ENCODE results near the gene PLAAT1.

Gene PLAAT1

GRCh38 chr3:193228206-193228605 lies 12.8 kb upstream of the PLAAT1 start:
- H3K36me3 ChIP-seq (ENCODE audit: control insufficient read depth, insufficient read depth, low read length), result no peaks in the 10 kb centered on the region
- H3K9me3 ChIP-seq (ENCODE audit: control insufficient read depth, insufficient read depth, low read depth, low read length), result no peaks in the 10 kb centered on the region
- H3K9ac ChIP-seq (ENCODE audit: low read length), result no peak overlapping the region
- peaks cover 38% of the 10 kb centered on the region for H3K4me1 ChIP-seq (ENCODE audit: control insufficient read depth, insufficient read depth, low read length)
- H3K27me3 ChIP-seq (ENCODE audit: control insufficient read depth, insufficient read depth, low read length), result no peaks in the 10 kb centered on the region
- H3K27ac ChIP-seq (ENCODE audit: low read depth, low read length), result no peak overlapping the region
- H3K4me3 ChIP-seq (ENCODE audit: low read depth, low read length), result no peak overlapping the region

- H3K4me1 ChIP-seq (ENCODE audit: control insufficient read depth, insufficient read depth, low read length), result peaks cover 38% of the 10 kb centered on the region
- no peak overlapping the region for H3K9ac ChIP-seq (ENCODE audit: low read length)
- no peak overlapping the region for H3K27ac ChIP-seq (ENCODE audit: low read depth, low read length)
- H3K36me3 ChIP-seq (ENCODE audit: control insufficient read depth, insufficient read depth, low read length), result no peaks in the 10 kb centered on the region
- no peaks in the 10 kb centered on the region for H3K9me3 ChIP-seq (ENCODE audit: control insufficient read depth, insufficient read depth, low read depth, low read length)
- no peaks in the 10 kb centered on the region for H3K27me3 ChIP-seq (ENCODE audit: control insufficient read depth, insufficient read depth, low read length)
- no peak overlapping the region for H3K4me3 ChIP-seq (ENCODE audit: low read depth, low read length)
Observed at GRCh38 chr3:193229851-193230420, 11.1 kb upstream of the PLAAT1 start.

GRCh38 chr3:193230610-193231009 lies 10.4 kb upstream of the PLAAT1 start:
- Histone ChIP-seq H3K9me3 (ENCODE audit: control insufficient read depth, insufficient read depth, low read depth, low read length) (no peaks in the 10 kb centered on the region), H3K4me1 (ENCODE audit: control insufficient read depth, insufficient read depth, low read length) (peaks cover 38% of the 10 kb centered on the region), H3K9ac (ENCODE audit: low read length) (no peak overlapping the region), H3K36me3 (ENCODE audit: control insufficient read depth, insufficient read depth, low read length) (no peaks in the 10 kb centered on the region), H3K4me3 (ENCODE audit: low read depth, low read length) (no peak overlapping the region), H3K27me3 (ENCODE audit: control insufficient read depth, insufficient read depth, low read length) (no peaks in the 10 kb centered on the region), H3K27ac (ENCODE audit: low read depth, low read length) (no peak overlapping the region)

- Histone ChIP-seq H3K27ac (ENCODE audit: low read depth, low read length) (no peak overlapping the region), H3K4me1 (ENCODE audit: control insufficient read depth, insufficient read depth, low read length) (peaks cover 34% of the 10 kb centered on the region), H3K9me3 (ENCODE audit: control insufficient read depth, insufficient read depth, low read depth, low read length) (no peaks in the 10 kb centered on the region), H3K36me3 (ENCODE audit: control insufficient read depth, insufficient read depth, low read length) (no peaks in the 10 kb centered on the region), H3K4me3 (ENCODE audit: low read depth, low read length) (no peak overlapping the region), H3K27me3 (ENCODE audit: control insufficient read depth, insufficient read depth, low read length) (no peaks in the 10 kb centered on the region), H3K9ac (ENCODE audit: low read length) (no peak overlapping the region)
Observed at GRCh38 chr3:193231201-193231600, 9.8 kb upstream of the PLAAT1 start.

DNA sequence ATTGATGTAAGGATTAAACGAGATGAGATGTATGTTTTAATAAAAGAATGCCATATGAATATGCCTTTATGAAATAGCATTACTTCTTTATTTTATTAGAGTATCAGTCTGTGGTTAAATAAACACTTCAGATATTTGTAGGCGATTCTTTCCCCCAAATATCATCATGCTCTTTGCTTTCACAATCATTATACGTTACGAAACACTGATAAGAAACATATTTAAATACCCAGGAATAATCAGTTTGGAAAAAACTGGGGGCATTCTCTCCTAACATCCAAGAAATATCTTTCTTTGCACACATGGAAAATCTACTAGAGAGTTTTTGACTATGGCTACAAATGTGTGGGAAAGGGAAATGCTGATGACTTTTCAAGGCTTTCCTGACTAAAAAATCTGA lies 4.4 kb upstream of the PLAAT1 start:
- H3K4me1 ChIP-seq (ENCODE audit: control insufficient read depth, insufficient read depth, low read length), result peaks cover 4% of the 10 kb centered on the region
- no peak overlapping the region for H3K4me3 ChIP-seq (ENCODE audit: low read depth, low read length)

GRCh38 chr3:193237030-193237429 lies 4.0 kb upstream of the PLAAT1 start:
- Histone ChIP-seq H3K9ac (ENCODE audit: low read length) (no peak overlapping the region), H3K27me3 (ENCODE audit: control insufficient read depth, insufficient read depth, low read length) (peaks cover 10% of the 10 kb centered on the region), H3K27ac (ENCODE audit: low read depth, low read length) (no peak overlapping the region), H3K4me1 (ENCODE audit: control insufficient read depth, insufficient read depth, low read length) (peaks cover 6% of the 10 kb centered on the region), H3K36me3 (ENCODE audit: control insufficient read depth, insufficient read depth, low read length) (no peaks in the 10 kb centered on the region), H3K9me3 (ENCODE audit: control insufficient read depth, insufficient read depth, low read depth, low read length) (no peaks in the 10 kb centered on the region), H3K4me3 (ENCODE audit: low read depth, low read length) (no peak overlapping the region)

More for the DNA sequence above, 4.4 kb upstream of the PLAAT1 start:
- peaks cover 5% of the 10 kb centered on the region for H3K27me3 ChIP-seq (ENCODE audit: control insufficient read depth, insufficient read depth, low read length)
- H3K9ac ChIP-seq (ENCODE audit: low read length), result no peak overlapping the region
- H3K9me3 ChIP-seq (ENCODE audit: control insufficient read depth, insufficient read depth, low read depth, low read length), result no peaks in the 10 kb centered on the region
- no peak overlapping the region for H3K27ac ChIP-seq (ENCODE audit: low read depth, low read length)
- H3K36me3 ChIP-seq (ENCODE audit: control insufficient read depth, insufficient read depth, low read length), result no peaks in the 10 kb centered on the region

DNA sequence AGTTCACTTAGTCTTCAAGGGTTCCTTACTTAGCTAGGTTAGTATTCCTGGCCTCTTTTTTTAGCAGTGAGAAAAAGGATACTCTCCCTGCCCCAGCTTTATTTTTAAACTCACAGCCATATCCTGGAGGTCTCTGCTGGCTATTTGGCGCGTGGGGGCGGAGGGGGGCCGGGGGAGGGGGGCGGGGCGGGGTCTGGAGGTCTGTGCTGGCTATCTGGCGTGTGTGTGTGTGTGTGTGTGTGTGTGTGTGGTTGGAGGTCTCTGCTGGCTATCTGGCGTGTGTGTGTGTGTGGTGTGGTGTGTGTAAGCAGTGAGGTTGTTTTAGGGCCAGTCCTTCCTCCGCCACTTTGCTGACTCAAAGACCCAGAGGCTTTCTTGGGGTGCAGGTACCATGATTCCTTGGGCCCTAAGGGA lies 579 bp upstream of the PLAAT1 start:
- H3K9me3 ChIP-seq (ENCODE audit: control insufficient read depth, insufficient read depth, low read depth, low read length), result no peaks in the 10 kb centered on the region
- peak overlapping the region; percentile 66 for H3K9ac ChIP-seq (ENCODE audit: low read length)
- peak overlapping the region; percentile 75 for H3K4me3 ChIP-seq (ENCODE audit: low read depth, low read length)
- peaks cover 6% of the 10 kb centered on the region for H3K4me1 ChIP-seq (ENCODE audit: control insufficient read depth, insufficient read depth, low read length)
- H3K27ac ChIP-seq (ENCODE audit: low read depth, low read length), result no peak overlapping the region
- H3K36me3 ChIP-seq (ENCODE audit: control insufficient read depth, insufficient read depth, low read length), result no peaks in the 10 kb centered on the region
- peaks cover 22% of the 10 kb centered on the region for H3K27me3 ChIP-seq (ENCODE audit: control insufficient read depth, insufficient read depth, low read length)

DNA sequence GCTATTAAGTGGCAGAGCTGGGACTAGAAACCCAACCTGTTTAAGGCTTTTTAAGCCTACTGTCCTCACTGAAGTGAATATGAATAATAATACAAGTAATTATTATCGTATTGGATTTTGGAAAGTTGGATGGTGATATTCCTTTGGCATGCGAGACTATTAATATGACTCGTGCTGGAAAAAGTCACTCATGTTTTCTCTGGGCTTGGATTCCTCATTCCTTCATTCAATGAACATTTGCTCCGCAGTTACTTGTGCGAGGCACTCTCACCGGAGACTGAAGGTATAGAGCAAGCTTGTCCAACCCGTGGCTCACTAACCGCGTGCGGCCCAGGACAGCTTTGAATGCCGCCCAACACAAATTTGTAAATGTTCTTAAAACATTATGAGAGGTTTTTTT lies 694 bp downstream of the PLAAT1 start:
- Histone ChIP-seq H3K4me1 (ENCODE audit: control insufficient read depth, insufficient read depth, low read length) (peaks cover 6% of the 10 kb centered on the region), H3K27ac (ENCODE audit: low read depth, low read length) (no peak overlapping the region), H3K9me3 (ENCODE audit: control insufficient read depth, insufficient read depth, low read depth, low read length) (no peaks in the 10 kb centered on the region; the same call in 1 of the 2 replicates), H3K4me3 (ENCODE audit: low read depth, low read length) (peak overlapping the region; percentile 75), H3K9ac (ENCODE audit: low read length) (peak overlapping the region; percentile 79), H3K36me3 (ENCODE audit: control insufficient read depth, insufficient read depth, low read length) (no peaks in the 10 kb centered on the region), H3K27me3 (ENCODE audit: control insufficient read depth, insufficient read depth, low read length) (peaks cover 22% of the 10 kb centered on the region)

DNA sequence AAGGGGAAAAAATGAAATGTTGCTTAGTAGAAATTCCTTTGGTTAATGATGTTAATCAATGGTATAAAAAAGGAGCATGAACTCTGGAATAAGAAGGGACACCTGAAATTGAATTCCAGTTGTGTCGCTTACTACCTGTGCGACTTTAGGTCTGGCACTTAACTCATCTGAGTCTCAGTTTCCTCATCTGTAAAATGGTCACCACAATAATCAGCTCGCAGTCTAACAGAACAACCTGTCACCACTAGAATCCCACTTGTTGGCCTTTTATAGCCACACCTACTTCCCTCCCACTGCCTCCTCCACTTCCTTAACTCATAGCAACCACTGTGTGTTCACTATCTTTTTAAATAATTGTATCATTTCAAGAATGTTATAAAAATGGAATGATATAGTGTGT lies 2.5 kb downstream of the PLAAT1 start:
- peaks cover 22% of the 10 kb centered on the region for H3K27me3 ChIP-seq (ENCODE audit: control insufficient read depth, insufficient read depth, low read length)
- H3K4me3 ChIP-seq (ENCODE audit: low read depth, low read length), result no peak overlapping the region
- H3K36me3 ChIP-seq (ENCODE audit: control insufficient read depth, insufficient read depth, low read length), result no peaks in the 10 kb centered on the region
- H3K9me3 ChIP-seq (ENCODE audit: control insufficient read depth, insufficient read depth, low read depth, low read length), result peaks cover 9% of the 10 kb centered on the region
- peaks cover 6% of the 10 kb centered on the region for H3K4me1 ChIP-seq (ENCODE audit: control insufficient read depth, insufficient read depth, low read length)
- H3K27ac ChIP-seq (ENCODE audit: low read depth, low read length), result no peak overlapping the region
- H3K9ac ChIP-seq (ENCODE audit: low read length), result no peak overlapping the region

GRCh38 chr3:193248848-193249468 lies 7.9 kb downstream of the PLAAT1 start:
- H3K9me3 ChIP-seq (ENCODE audit: control insufficient read depth, insufficient read depth, low read depth, low read length), result peaks cover 26% of the 10 kb centered on the region
- no peak overlapping the region for H3K4me3 ChIP-seq (ENCODE audit: low read depth, low read length)
- H3K36me3 ChIP-seq (ENCODE audit: control insufficient read depth, insufficient read depth, low read length), result no peaks in the 10 kb centered on the region
- no peaks in the 10 kb centered on the region for H3K4me1 ChIP-seq (ENCODE audit: control insufficient read depth, insufficient read depth, low read length)
- no peak overlapping the region for H3K27ac ChIP-seq (ENCODE audit: low read depth, low read length)
- no peak overlapping the region for H3K9ac ChIP-seq (ENCODE audit: low read length)
- H3K27me3 ChIP-seq (ENCODE audit: control insufficient read depth, insufficient read depth, low read length), result no peaks in the 10 kb centered on the region

- H3K36me3 ChIP-seq (ENCODE audit: control insufficient read depth, insufficient read depth, low read length), result no peaks in the 10 kb centered on the region
- H3K27ac ChIP-seq (ENCODE audit: low read depth, low read length), result no peak overlapping the region
- no peaks in the 10 kb centered on the region for H3K4me1 ChIP-seq (ENCODE audit: control insufficient read depth, insufficient read depth, low read length)
- H3K9me3 ChIP-seq (ENCODE audit: control insufficient read depth, insufficient read depth, low read depth, low read length), result peaks cover 26% of the 10 kb centered on the region
- no peak overlapping the region for H3K4me3 ChIP-seq (ENCODE audit: low read depth, low read length)
- no peaks in the 10 kb centered on the region for H3K27me3 ChIP-seq (ENCODE audit: control insufficient read depth, insufficient read depth, low read length)
- H3K9ac ChIP-seq (ENCODE audit: low read length), result no peak overlapping the region
Observed at GRCh38 chr3:193250492-193250891, 9.5 kb downstream of the PLAAT1 start.

Data from HUES6 (cell line).